SKM-1 treated with dmso at 0.1 percent for 144 hours (cell line): ENCODE measurements around the gene HPS6.

ENCODE experiments used
- DNase-seq: peaks from one replicate; lab custom pipeline; 2025; ENCODE audit not compliant: unreplicated experiment; lab: John Stamatoyannopoulos, UW

The HPS6 gene

GRCh38 chr10:102068216-102068615 is 3.1 kb downstream of the HPS6 start:
- no peak for DNase-seq

- DNase-seq: peak; percentile 12
Observed at GRCh38 chr10:102069071-102069470, 3.9 kb downstream of the HPS6 start.

- DNase-seq: peak; percentile 68
Observed at GRCh38 chr10:102072673-102073527, 7.8 kb downstream of the HPS6 start.

- no peak for DNase-seq
Observed at GRCh38 chr10:102083541-102083940, 18.4 kb downstream of the HPS6 start.

GRCh38 chr10:102085336-102085735 is 20.2 kb downstream of the HPS6 start:
- DNase-seq: peak; percentile 44

GRCh38 chr10:102086196-102086595 is 21.0 kb downstream of the HPS6 start:
- no peak for DNase-seq

GRCh38 chr10:102090772-102091171 is 25.6 kb downstream of the HPS6 start:
- DNase-seq: no peak

- DNase-seq: no peak
Observed at GRCh38 chr10:102096449-102096848, 31.3 kb downstream of the HPS6 start.

- DNase-seq: no peak
Observed at GRCh38 chr10:102101152-102101551, 36.0 kb downstream of the HPS6 start.

- DNase-seq: no peak
Observed at GRCh38 chr10:102102421-102102820, 37.3 kb downstream of the HPS6 start.

GRCh38 chr10:102106998-102107397 is 41.8 kb downstream of the HPS6 start:
- DNase-seq: no peak

- DNase-seq: no peak
Observed at GRCh38 chr10:102109166-102110116, 44.3 kb downstream of the HPS6 start.

GRCh38 chr10:102111276-102111675 is 46.1 kb downstream of the HPS6 start:
- DNase-seq: no peak

- no peak for DNase-seq
Observed at GRCh38 chr10:102112210-102112817, 47.2 kb downstream of the HPS6 start.

GRCh38 chr10:102113261-102113955 is 48.3 kb downstream of the HPS6 start:
- no peak for DNase-seq

- no peak for DNase-seq
Observed at GRCh38 chr10:102113956-102114857, 49.1 kb downstream of the HPS6 start.

- peak; percentile 86 for DNase-seq
Observed at GRCh38 chr10:102114861-102115618, 49.9 kb downstream of the HPS6 start.

- peak; percentile 27 for DNase-seq
Observed at GRCh38 chr10:102115775-102116174, 50.6 kb downstream of the HPS6 start.

GRCh38 chr10:102116656-102117055 is 51.5 kb downstream of the HPS6 start:
- DNase-seq: no peak
